Activated T-helper 1 cell treated with anti-CD3 and anti-CD28 coated beads, Interleukin-12 subunit alpha, Interleukin-12 subunit beta, Interleukin-2, Interleukin-4 antibody, amounts not matched to agents 30 ng/mL and 10 ng/mL and 1 ng/mL, durations not matched to agents 14 hours and 24 hours and 36 hours (primary cell): ENCODE results near the gene SALL2. TPM values are rescaled to one million over a fixed set of nuclear protein-coding genes. Genes with fewer than 3 reads are reported as not detected.

Experiments used
- DNase-seq: peaks from one replicate; pipeline ENCODE4 v3.0.0; 2021; ENCODE audit warnings: low spot score
- H3K27ac Mint-ChIP-seq: one replicate; pipeline ENCODE4 v1.8.0; 2021; ENCODE audit warnings: mild to moderate bottlenecking, mixed read lengths
- H3K27me3 Mint-ChIP-seq: one replicate; pipeline ENCODE4 v1.8.0; 2022; ENCODE audit warnings: mild to moderate bottlenecking, moderate library complexity, mixed read lengths; ENCODE audit not compliant: insufficient read depth
- H3K36me3 Mint-ChIP-seq: one replicate; pipeline ENCODE4 v1.8.0; 2021; ENCODE audit warnings: low read depth, mixed read lengths
- H3K4me1 Mint-ChIP-seq: one replicate; pipeline ENCODE4 v1.8.0; 2021; ENCODE audit warnings: low read depth, mixed read lengths
- H3K4me3 Mint-ChIP-seq: one replicate; pipeline ENCODE4 v1.8.0; 2021; ENCODE audit warnings: mild to moderate bottlenecking, moderate library complexity, mixed read lengths
- H3K9me3 Mint-ChIP-seq: one replicate; pipeline ENCODE4 v1.8.0; 2021; ENCODE audit warnings: mixed read lengths
- intact Hi-C: fragments of 100-400 bp; cut with micrococcal nuclease; formaldehyde crosslinking; loops from one replicate; pipeline ENCODE4 v1.15.1; 2024
- total RNA-seq: library from RNA; stranded (reverse); gene quantifications from 2 replicates; pipeline ENCODE4 v1.2.3, GENCODE V29; 2022

Gene SALL2
- total RNA-seq, 1 donor from 2014 or later, result 1.3 TPM

GRCh38 chr14:21524575-21525490, 1.3 kb downstream of the SALL2 start:
- Mint-ChIP-seq H3K27ac (peak overlapping the region; percentile 68), H3K27me3 (peaks cover 7% of the 10 kb centered on the region), H3K9me3 (no peaks in the 10 kb centered on the region), H3K4me3 (peak overlapping the region; percentile 80), H3K36me3 (no peaks in the 10 kb centered on the region), H3K4me1 (peaks cover 5% of the 10 kb centered on the region)
- intact Hi-C loops, result no loop called here
- no peak for DNase-seq

GRCh38 chr14:21523203-21523602, 2.9 kb downstream of the SALL2 start:
- DNase-seq, result no peak
- intact Hi-C loops, result no loop called here
- peaks cover 16% of the 10 kb centered on the region for H3K27me3 Mint-ChIP-seq
- no peak overlapping the region for H3K4me3 Mint-ChIP-seq
- no peaks in the 10 kb centered on the region for H3K9me3 Mint-ChIP-seq
- peaks cover 5% of the 10 kb centered on the region for H3K4me1 Mint-ChIP-seq
- H3K36me3 Mint-ChIP-seq, result no peaks in the 10 kb centered on the region
- H3K27ac Mint-ChIP-seq, result no peak overlapping the region

GRCh38 chr14:21521501-21521900, 4.6 kb downstream of the SALL2 start:
- Mint-ChIP-seq H3K4me3 (no peak overlapping the region), H3K4me1 (no peaks in the 10 kb centered on the region), H3K27ac (no peak overlapping the region), H3K27me3 (peaks cover 20% of the 10 kb centered on the region), H3K36me3 (no peaks in the 10 kb centered on the region), H3K9me3 (no peaks in the 10 kb centered on the region)
- intact Hi-C loops, result no loop called here
- DNase-seq, result no peak

GRCh38 chr14:21520767-21521166, 5.4 kb downstream of the SALL2 start:
- H3K27me3 Mint-ChIP-seq, result peaks cover 24% of the 10 kb centered on the region
- intact Hi-C loops, result no loop called here
- H3K9me3 Mint-ChIP-seq, result no peaks in the 10 kb centered on the region
- H3K4me3 Mint-ChIP-seq, result no peak overlapping the region
- H3K36me3 Mint-ChIP-seq, result no peaks in the 10 kb centered on the region
- H3K27ac Mint-ChIP-seq, result no peak overlapping the region
- no peak for DNase-seq
- H3K4me1 Mint-ChIP-seq, result no peaks in the 10 kb centered on the region

GRCh38 chr14:21518725-21519124, 7.4 kb downstream of the SALL2 start:
- Mint-ChIP-seq H3K4me3 (no peak overlapping the region), H3K27ac (no peak overlapping the region), H3K4me1 (no peaks in the 10 kb centered on the region), H3K36me3 (no peaks in the 10 kb centered on the region), H3K27me3 (peaks cover 33% of the 10 kb centered on the region), H3K9me3 (no peaks in the 10 kb centered on the region)
- intact Hi-C loops, result no loop called here
- no peak for DNase-seq

GRCh38 chr14:21514341-21514740, 11.8 kb downstream of the SALL2 start:
- H3K27ac Mint-ChIP-seq, result no peak overlapping the region
- H3K36me3 Mint-ChIP-seq, result peaks cover 8% of the 10 kb centered on the region
- intact Hi-C loops, result no loop called here
- no peak for DNase-seq
- peaks cover 25% of the 10 kb centered on the region for H3K27me3 Mint-ChIP-seq
- no peaks in the 10 kb centered on the region for H3K9me3 Mint-ChIP-seq
- H3K4me1 Mint-ChIP-seq, result peaks cover 15% of the 10 kb centered on the region
- no peak overlapping the region for H3K4me3 Mint-ChIP-seq

GRCh38 chr14:21510735-21511657, 15.2 kb downstream of the SALL2 start, which contains the start of gene METTL3:
METTL3 (minus strand) TSS chr14:21511340; CDS start chr14:21511223, 117 bp downstream.
- DNase-seq, result peak; percentile 93
- H3K9me3 Mint-ChIP-seq, result no peaks in the 10 kb centered on the region
- H3K27ac Mint-ChIP-seq, result peak within 1 kb of the TSS; percentile 93
- peaks cover 12% of the 10 kb centered on the region for H3K27me3 Mint-ChIP-seq
- peak within 1 kb of the TSS; percentile 99 for H3K4me3 Mint-ChIP-seq
- peaks cover 27% of the 10 kb centered on the region for H3K4me1 Mint-ChIP-seq
- peaks cover 23% of the 10 kb centered on the region for H3K36me3 Mint-ChIP-seq
- intact Hi-C loops, result loop anchor here (1.0 to 2.0 kb wide), 10 partner anchors 13 to 1256 kb away; partner anchors contain the start of genes CHD8, HNRNPC, OXA1L and SALL2

- Mint-ChIP-seq H3K27ac (peak overlapping the region; percentile 93), H3K4me3 (peak overlapping the region; percentile 99), H3K36me3 (peaks cover 30% of the 10 kb centered on the region), H3K9me3 (no peaks in the 10 kb centered on the region), H3K4me1 (peaks cover 39% of the 10 kb centered on the region), H3K27me3 (peaks cover 8% of the 10 kb centered on the region)
- DNase-seq, result no peak
- intact Hi-C loops, result loop anchor here (2.0 kb wide), 1 partner anchor 1257 kb away; the partner anchor contains the start of gene OXA1L
Measured at GRCh38 chr14:21509432-21510143, 16.6 kb downstream of the SALL2 start.

- peaks cover 53% of the 10 kb centered on the region for H3K4me1 Mint-ChIP-seq
- no peaks in the 10 kb centered on the region for H3K27me3 Mint-ChIP-seq
- peaks cover 49% of the 10 kb centered on the region for H3K36me3 Mint-ChIP-seq
- intact Hi-C loops, result no loop called here
- no peaks in the 10 kb centered on the region for H3K9me3 Mint-ChIP-seq
- no peak overlapping the region for H3K27ac Mint-ChIP-seq
- no peak for DNase-seq
- H3K4me3 Mint-ChIP-seq, result no peak overlapping the region
Measured at GRCh38 chr14:21506557-21506956, 19.6 kb downstream of the SALL2 start.

- peak; percentile 27 for DNase-seq
- Mint-ChIP-seq H3K4me3 (peak overlapping the region; percentile 70), H3K27ac (peak overlapping the region; percentile 80), H3K36me3 (peaks cover 57% of the 10 kb centered on the region), H3K27me3 (no peaks in the 10 kb centered on the region), H3K4me1 (peaks cover 59% of the 10 kb centered on the region), H3K9me3 (no peaks in the 10 kb centered on the region)
- intact Hi-C loops, result no loop called here
Measured at GRCh38 chr14:21505012-21505553, 21.1 kb downstream of the SALL2 start.

GRCh38 chr14:21503376-21503775, 22.8 kb downstream of the SALL2 start:
- peaks cover 64% of the 10 kb centered on the region for H3K4me1 Mint-ChIP-seq
- no peak for DNase-seq
- no peaks in the 10 kb centered on the region for H3K27me3 Mint-ChIP-seq
- H3K9me3 Mint-ChIP-seq, result no peaks in the 10 kb centered on the region
- H3K36me3 Mint-ChIP-seq, result peaks cover 66% of the 10 kb centered on the region
- no peak overlapping the region for H3K27ac Mint-ChIP-seq
- intact Hi-C loops, result no loop called here
- H3K4me3 Mint-ChIP-seq, result peak overlapping the region; percentile 26

GRCh38 chr14:21501568-21501967, 24.6 kb downstream of the SALL2 start:
- no peak overlapping the region for H3K4me3 Mint-ChIP-seq
- no peak overlapping the region for H3K27ac Mint-ChIP-seq
- intact Hi-C loops, result no loop called here

More at GRCh38 chr14:21501568-21501967, 24.6 kb downstream of the SALL2 start:
- H3K9me3 Mint-ChIP-seq, result no peaks in the 10 kb centered on the region
- H3K36me3 Mint-ChIP-seq, result peaks cover 62% of the 10 kb centered on the region
- DNase-seq, result no peak
- no peaks in the 10 kb centered on the region for H3K27me3 Mint-ChIP-seq
- H3K4me1 Mint-ChIP-seq, result peaks cover 58% of the 10 kb centered on the region
